Neural progenitor cell (in vitro differentiated cells): ENCODE results near the gene ITLN2.

Experiments
- CTCF ChIP-seq: fragments of 200-600 bp; sonication (generic); IDR thresholded peaks from 2 replicates; pipeline ENCODE4 v1.5.1; 2017; ENCODE audit warnings: antibody characterized with exemption, mild to moderate bottlenecking
- EZH2 ChIP-seq: fragments of 200-600 bp; sonication (generic); IDR thresholded peaks from 2 replicates; pipeline ENCODE4 v1.6.1; 2017; ENCODE audit warnings: antibody characterized with exemption, mild to moderate bottlenecking, moderate library complexity
- EZH2phosphoT487 ChIP-seq: fragments of 200-600 bp; sonication (generic); IDR thresholded peaks from 2 replicates; pipeline ENCODE4 v1.6.1; 2017; ENCODE audit warnings: antibody characterized with exemption

- no peak for TF ChIP-seq CTCF
- no peak for TF ChIP-seq EZH2
- TF ChIP-seq EZH2phosphoT487, result no peak
Measured at GRCh38 chr1:160904783-160905616, 49.6 kb downstream of the ITLN2 start.
